HCT116 (cell line): ENCODE results near the gene XPNPEP1. TPM values are rescaled to one million over a fixed set of nuclear protein-coding genes. Genes with fewer than 3 reads are reported as not detected.
"Not testable (repeated sequence)": the region's sequence is repeated elsewhere in the genome, so short reads cannot be mapped to it uniquely, and the experiment has no call there.

Source experiments
- ATAC-seq: fragments of 200-7000 bp; cut with Tn5 transposase; 2 replicates; pipeline ENCODE4 v1.9.1; 2020; ENCODE audit warnings: mild to moderate bottlenecking, moderate library complexity
- BruUV-seq: library from RNA; stranded (reverse); fragments of 400-500 nt; replicated peaks from 2 replicates; lab custom pipeline; 2021; lab: Mats Ljungman, UMichigan
- CTCF ChIA-PET: fragments of 300-600 bp; sonication (Branson Sonifier 250); formaldehyde crosslinking; loops from one replicate; lab custom pipeline; 2021; ENCODE audit warnings: antibody characterized with exemption; lab: Charles Lee
- POLR2A ChIA-PET: fragments of 300-600, 350-600 bp; sonication (Branson Sonifier 250); formaldehyde crosslinking; loops from one replicate; lab custom pipeline; 2021; ENCODE audit warnings: antibody characterized with exemption; lab: Charles Lee
- RAD21 ChIA-PET, 2 experiments: fragments of 300-600 bp; sonication (Branson Sonifier 250); formaldehyde crosslinking; loops; one replicate each; lab custom pipeline; 2023; ENCODE audit warnings: low total read pairs in 2 of 2; ENCODE audit not compliant: uncharacterized antibody in 2 of 2, unreplicated experiment in 2 of 2, low non-redundant PET in 1 of 2; lab: Charles Lee
- DNase-seq: peaks from one replicate; pipeline ENCODE4 v3.0.0-alpha.2; 2010; ENCODE audit warnings: low read depth, low spot score
- H2AFZ ChIP-seq: fragments of 200-600 bp; shearing (Covaris generic), sonication (generic); 2 replicates; pipeline ENCODE4 v1.6.1; 2017; ENCODE audit warnings: low read depth, mixed run types, mixed read lengths, antibody characterized with exemption, low read length; ENCODE audit not compliant: poor library complexity, severe bottlenecking
- H3K27ac ChIP-seq: 2 replicates; pipeline ENCODE4 v1.5.1; 2012; ENCODE audit warnings: low read depth, low read length
- H3K27me3 ChIP-seq: fragments of 200-600 bp; sonication (generic); 2 replicates; pipeline ENCODE4 v1.6.1; 2016; ENCODE audit warnings: mixed run types, low read length, mixed read lengths; ENCODE audit not compliant: insufficient read depth
- H3K36me3 ChIP-seq, 2 experiments: fragments of 200-500 bp in 1 of 2; fragments of 200-600 bp in 1 of 2; sonication (Bioruptor generic) in 1 of 2; sonication (generic) in 1 of 2; 2 replicates each; pipeline versions ENCODE4 v1.5.1 to v1.6.1; 2014 to 2016; ENCODE audit warnings: low read length in 2 of 2, inconsistent platforms in 1 of 2, mixed read lengths in 1 of 2, mixed run types in 1 of 2; ENCODE audit not compliant: insufficient read depth in 2 of 2, control insufficient read depth in 1 of 2
- H3K4me1 ChIP-seq, 2 experiments: fragments of 200-600 bp in 1 of 2; sonication (generic) in 1 of 2; 2 replicates each; pipeline versions ENCODE4 v1.5.1 to v1.6.1; 2012 to 2017; ENCODE audit warnings: low read length in 2 of 2, inconsistent platforms in 1 of 2, mild to moderate bottlenecking in 1 of 2, mixed read lengths in 1 of 2, mixed run types in 1 of 2, moderate library complexity in 1 of 2; ENCODE audit not compliant: insufficient read depth in 2 of 2, control insufficient read depth in 1 of 2
- H3K4me2 ChIP-seq: fragments of 200-600 bp; sonication (generic); 2 replicates; pipeline ENCODE4 v1.6.1; 2017; ENCODE audit warnings: mixed run types, low read length, mixed read lengths
- H3K4me3 ChIP-seq, 2 experiments: fragments of 200-600 bp in 1 of 2; sonication (generic) in 1 of 2; replicated peaks in 1 of 2; 2 replicates each; pipeline ENCODE4 v1.5.1; 2011 to 2016; ENCODE audit warnings: low read length in 2 of 2, control low read depth in 1 of 2, low read depth in 1 of 2, mild to moderate bottlenecking in 1 of 2, mixed read lengths in 1 of 2, mixed run types in 1 of 2
- H3K79me2 ChIP-seq: fragments of 200-600 bp; sonication (generic); 2 replicates; pipeline ENCODE4 v1.6.1; 2017; ENCODE audit warnings: mild to moderate bottlenecking, mixed run types, low read length, moderate library complexity, mixed read lengths; ENCODE audit not compliant: insufficient read depth
- H3K9ac ChIP-seq: fragments of 200-600 bp; sonication (generic); 2 replicates; pipeline ENCODE4 v1.6.1; 2016; ENCODE audit warnings: low read length, mixed read lengths
- H3K9me2 ChIP-seq: fragments of 200-600 bp; sonication (generic), shearing (Covaris generic); 2 replicates; pipeline ENCODE4 v1.6.1; 2017; ENCODE audit warnings: mixed run types, mild to moderate bottlenecking, moderate library complexity; ENCODE audit not compliant: insufficient read depth
- H3K9me3 ChIP-seq, 2 experiments: fragments of 200-500 bp in 1 of 2; fragments of 200-600 bp in 1 of 2; sonication (Bioruptor generic) in 1 of 2; sonication (generic) in 1 of 2; 2 replicates each; pipeline ENCODE4 v1.6.1; 2014 to 2017; ENCODE audit warnings: low read length in 2 of 2, mixed read lengths in 2 of 2, inconsistent platforms in 1 of 2, low read depth in 1 of 2, mild to moderate bottlenecking in 1 of 2, mixed run types in 1 of 2, moderate library complexity in 1 of 2; ENCODE audit not compliant: control insufficient read depth in 1 of 2, insufficient read depth in 1 of 2
- H4K20me1 ChIP-seq: fragments of 200-600 bp; sonication (generic), shearing (Covaris generic); 2 replicates; pipeline ENCODE4 v1.6.1; 2017; ENCODE audit warnings: mixed run types, mild to moderate bottlenecking, moderate library complexity; ENCODE audit not compliant: insufficient read depth
- CBX3 ChIP-seq: IDR thresholded peaks from 2 replicates; pipeline ENCODE4 v1.6.1; 2012; ENCODE audit warnings: low read depth
- EGR1 ChIP-seq: IDR thresholded peaks from 2 replicates; pipeline ENCODE4 v1.6.1; 2012; ENCODE audit warnings: low read depth
- ELF1 ChIP-seq: IDR thresholded peaks from 2 replicates; pipeline ENCODE4 v1.6.1; 2012; ENCODE audit warnings: low read depth, borderline replicate concordance
- EZH2 ChIP-seq: fragments of 200-600 bp; sonication (generic); IDR thresholded peaks from 2 replicates; pipeline ENCODE4 v1.6.1; 2017; ENCODE audit warnings: antibody characterized with exemption, mixed run types
- JUND ChIP-seq: IDR thresholded peaks from 2 replicates; pipeline ENCODE4 v1.6.1; 2012
- SRF ChIP-seq: IDR thresholded peaks from 2 replicates; pipeline ENCODE4 v1.6.1; 2012; ENCODE audit warnings: low read depth
- YY1 ChIP-seq: IDR thresholded peaks from 2 replicates; pipeline ENCODE4 v1.6.1; 2011; ENCODE audit warnings: low read length, low read depth, moderate library complexity, mild to moderate bottlenecking; ENCODE audit not compliant: insufficient replicate concordance; ENCODE audit errors: extremely low read depth
- ZNF274 ChIP-seq: fragments of 200-500 bp; sonication (Bioruptor generic); IDR thresholded peaks from 2 replicates; pipeline ENCODE4 v1.6.1; 2014; ENCODE audit warnings: mild to moderate bottlenecking, low read depth, low read length, inconsistent platforms
- intact Hi-C: fragments of 100-400 bp; cut with micrococcal nuclease; formaldehyde crosslinking; loops from 2 replicates; pipeline ENCODE4 v1.10.0; 2022
- total RNA-seq: library from RNA; stranded (reverse); gene quantifications from one replicate; pipeline ENCODE4 v1.2.1, GENCODE V29; 2021; ENCODE audit not compliant: unreplicated experiment

XPNPEP1 gene
- total RNA-seq, 1 experiment from 2014 or later, result 87.3 TPM

DNA sequence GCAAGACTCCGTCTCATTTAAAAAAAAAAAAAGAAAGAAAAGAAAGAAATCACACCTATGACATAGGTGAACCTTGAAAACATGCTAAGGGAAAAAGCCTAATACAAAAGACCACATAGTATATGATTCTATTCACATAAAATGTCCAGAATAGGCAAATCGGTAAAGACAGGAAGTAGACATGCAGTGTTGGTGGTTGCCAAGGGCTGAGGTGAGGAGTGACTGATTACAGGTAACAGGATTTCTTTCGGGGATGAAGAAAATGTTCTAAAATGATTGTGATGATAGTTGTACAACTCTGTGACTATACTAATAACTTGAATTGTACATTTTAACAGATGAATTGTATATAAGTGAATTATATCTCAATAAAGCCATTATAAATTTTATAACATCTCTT, 3.3 kb downstream of the XPNPEP1 start:
- H3K79me2 ChIP-seq, result peaks cover 74% of the 10 kb centered on the region
- H3K9ac ChIP-seq, result no peak overlapping the region
- no peak overlapping the region for H3K4me2 ChIP-seq
- TF ChIP-seq EZH2, result no peak
- TF ChIP-seq, all 23 proteins: peak for 0
- no peaks in the 10 kb centered on the region for H3K27me3 ChIP-seq
- no TSS peak for BruUV-seq
- H3K9me2 ChIP-seq, result no peaks in the 10 kb centered on the region
- CTCF ChIA-PET, result no interaction called here
- no peaks in the 10 kb centered on the region for H3K36me3 ChIP-seq
- RAD21 ChIA-PET, result no interaction called here
- H4K20me1 ChIP-seq, result no peaks in the 10 kb centered on the region; the same call in 1 of the 2 replicates
- H2AFZ ChIP-seq, result no peak overlapping the region
- intact Hi-C loops, result loop anchor here (10.0 kb wide), 1 partner anchor 305 kb away; no protein-coding TSS in a partner anchor
- H3K4me3 ChIP-seq, result no peak overlapping the region
- POLR2A ChIA-PET, result no interaction called here
- DNase-seq, result no peak
- peaks cover 21 to 35% of the 10 kb centered on the region in 2 experiments for H3K4me1 ChIP-seq
- H3K27ac ChIP-seq, result no peak overlapping the region
- H3K9me3 ChIP-seq, result no peaks in the 10 kb centered on the region
- ATAC-seq, result no peak

DNA sequence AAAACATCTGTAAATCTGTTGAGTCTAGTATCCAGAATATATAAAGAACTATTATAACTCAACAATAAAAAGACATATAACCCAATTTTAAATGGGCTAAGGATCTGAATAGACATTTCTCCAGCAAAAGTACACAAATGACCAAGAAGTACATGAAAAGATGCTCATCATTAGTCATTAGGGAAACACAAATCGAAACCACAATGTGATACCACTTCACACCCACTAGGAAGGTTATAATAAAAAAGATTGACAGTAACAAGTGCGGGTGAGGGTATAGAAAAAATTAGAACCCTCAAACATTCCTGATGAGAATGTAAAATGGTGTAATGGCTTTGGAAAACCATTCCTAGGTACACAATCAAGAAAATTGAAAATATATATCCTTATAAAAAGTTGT, 4.1 kb downstream of the XPNPEP1 start:
- RAD21 ChIA-PET, result no interaction called here
- TF ChIP-seq SRF (no peak), CBX3 (no peak), JUND (no peak), EGR1 (no peak), ELF1 (no peak), YY1 (no peak), ZNF274 (no peak)
- no peak overlapping the region for H3K9ac ChIP-seq
- no peak overlapping the region for H3K27ac ChIP-seq
- no peaks in the 10 kb centered on the region for H3K27me3 ChIP-seq
- peaks cover 22 to 42% of the 10 kb centered on the region in 2 experiments for H3K4me1 ChIP-seq
- POLR2A ChIA-PET, result no interaction called here
- no peaks in the 10 kb centered on the region for H3K36me3 ChIP-seq
- no peak overlapping the region for H2AFZ ChIP-seq
- DNase-seq (no peak), ATAC-seq (no peak)
- intact Hi-C loops, result no loop called here
- CTCF ChIA-PET, result no interaction called here
- H3K4me3 ChIP-seq, result no peak overlapping the region
- H4K20me1 ChIP-seq, result no peaks in the 10 kb centered on the region; the same call in 1 of the 2 replicates
- no peaks in the 10 kb centered on the region for H3K9me2 ChIP-seq
- no TSS peak for BruUV-seq
- H3K9me3 ChIP-seq, result no peaks in the 10 kb centered on the region
- peaks cover 79% of the 10 kb centered on the region for H3K79me2 ChIP-seq
- no peak overlapping the region for H3K4me2 ChIP-seq

DNA sequence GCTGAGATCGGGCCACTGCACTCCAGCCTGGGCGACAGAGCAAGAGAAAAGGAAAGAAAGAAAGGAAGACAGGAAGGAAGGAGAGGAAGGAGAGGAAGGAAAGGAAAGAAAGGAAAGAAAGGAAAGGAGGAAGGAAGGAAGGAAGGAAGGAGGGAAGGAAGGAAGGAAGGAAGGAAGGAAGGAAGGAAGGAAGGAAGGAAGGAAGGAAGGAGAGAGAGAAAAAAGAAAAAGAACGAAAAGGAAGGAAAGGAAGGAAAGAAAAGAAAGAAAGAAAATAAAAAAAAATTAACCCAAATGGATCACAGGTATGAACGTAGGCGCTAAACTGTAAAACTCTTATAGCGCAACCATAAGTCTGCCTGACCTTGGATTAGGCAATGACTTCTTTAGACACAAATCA, 4.6 kb downstream of the XPNPEP1 start:
- H3K27me3 ChIP-seq, intact Hi-C loops, H2AFZ ChIP-seq, ATAC-seq, BruUV-seq, H3K36me3 ChIP-seq, DNase-seq, H3K9me2 ChIP-seq, H3K4me2 ChIP-seq, H3K27ac ChIP-seq, POLR2A ChIA-PET, RAD21 ChIA-PET, H3K9ac ChIP-seq, H3K9me3 ChIP-seq, H4K20me1 ChIP-seq, H3K4me3 ChIP-seq: not testable (repeated sequence)
- CTCF ChIA-PET, result interaction anchor here (0.7 kb wide), 1 partner anchor 124 kb away, joined by 3 read pairs; no protein-coding TSS in a partner anchor
- Histone ChIP-seq H3K4me1 (peaks cover 18 to 37% of the 10 kb centered on the region in 2 experiments), H3K79me2 (peaks cover 84% of the 10 kb centered on the region)
